Breast epithelium (tissue), 4 donors: ENCODE results near the gene RUBCNL. TPM values are rescaled to one million over a fixed set of nuclear protein-coding genes. Genes with fewer than 3 reads are reported as not detected.

ENCODE experiments used
- DNase-seq, 2 donors: peaks; one replicate each; pipeline ENCODE4 v3.0.0-alpha.2; 2019; ENCODE audit warnings: low spot score in 2 of 2
- H3K27ac ChIP-seq, 2 donors: fragments of 200-600 bp; sonication (generic) in 1 of 2; one replicate each; pipeline ENCODE4 v1.5.1; 2016 to 2019; ENCODE audit warnings: mild to moderate bottlenecking in 1 of 2
- H3K27me3 ChIP-seq, 2 donors: fragments of 200-600 bp; sonication (generic) in 1 of 2; one replicate each; pipeline versions ENCODE4 v1.5.1 to v1.6.0; 2017 to 2019; ENCODE audit warnings: control low read depth in 1 of 2, mild to moderate bottlenecking in 1 of 2
- H3K36me3 ChIP-seq: fragments of 200-600 bp; one replicate; pipeline ENCODE4 v1.5.1; 2019
- H3K4me1 ChIP-seq, 2 donors: fragments of 200-600 bp; sonication (generic); one replicate each; pipeline ENCODE4 v1.5.1; 2016 to 2019; ENCODE audit warnings: control low read depth in 1 of 2
- H3K4me3 ChIP-seq, 3 donors: fragments of 200-600 bp; sonication (generic); 1 replicate in 2 of 3; 2 replicates in 1 of 3; pipeline ENCODE4 v1.5.1; 2016 to 2019; ENCODE audit warnings: mild to moderate bottlenecking in 3 of 3, moderate library complexity in 2 of 3
- H3K9me3 ChIP-seq, 2 donors: fragments of 200-600 bp; sonication (generic) in 1 of 2; one replicate each; pipeline ENCODE4 v1.5.1; 2016 to 2019; ENCODE audit warnings: control low read depth in 1 of 2
- CTCF ChIP-seq, 3 donors: fragments of 450-650 bp; IDR thresholded peaks; one replicate each; pipeline ENCODE4 v1.5.1; 2016 to 2017; ENCODE audit warnings: antibody characterized with exemption in 3 of 3, mild to moderate bottlenecking in 3 of 3, moderate library complexity in 3 of 3
- POLR2A ChIP-seq: fragments of 450-650 bp; IDR thresholded peaks from one replicate; pipeline ENCODE4 v1.6.1; 2016; ENCODE audit warnings: antibody characterized with exemption, mild to moderate bottlenecking, moderate library complexity
- POLR2AphosphoS5 ChIP-seq, 3 donors: sonication (generic); formaldehyde crosslinking; IDR thresholded peaks; one replicate each; pipeline ENCODE4 v1.6.1; 2017; ENCODE audit warnings: antibody characterized with exemption in 3 of 3
- intact Hi-C: fragments of 100-400 bp; cut with DNase I; formaldehyde crosslinking; loops from one replicate; pipeline ENCODE4 v1.15.1; 2023; ENCODE audit warnings: low total_unique reads
- total RNA-seq, 3 donors: library from RNA; depleted of rRNA; stranded (reverse); fragments of >200 nt; gene quantifications; one replicate each; pipeline ENCODE4 v1.1.0, GENCODE V29; 2016

RUBCNL gene
- total RNA-seq, 3 donors from 2014 or later = 2.1 to 8.2 (median 3.3) TPM

GRCh38 chr13:46340631-46341111, 46.4 kb downstream of the RUBCNL start:
- intact Hi-C loops = no loop called here
- no peaks in the 10 kb centered on the region for H3K27me3 ChIP-seq
- no peak for TF ChIP-seq POLR2A
- TF ChIP-seq CTCF (IDR thresholded peaks at IDR 0.05) = no peak
- TF ChIP-seq POLR2AphosphoS5 (IDR thresholded peaks at IDR 0.05) = no peak
- H3K4me1 ChIP-seq = no peaks in the 10 kb centered on the region
- H3K9me3 ChIP-seq = no peaks in the 10 kb centered on the region
- H3K36me3 ChIP-seq = no peaks in the 10 kb centered on the region
- no peak for DNase-seq
- no peak overlapping the region for H3K27ac ChIP-seq
- H3K4me3 ChIP-seq = no peak overlapping the region

- no peak overlapping the region for H3K4me3 ChIP-seq
- intact Hi-C loops = no loop called here
- DNase-seq = no peak
- H3K4me1 ChIP-seq = no peaks in the 10 kb centered on the region
- H3K27ac ChIP-seq = no peak overlapping the region
- H3K9me3 ChIP-seq = no peaks in the 10 kb centered on the region
- H3K27me3 ChIP-seq = no peaks in the 10 kb centered on the region
- H3K36me3 ChIP-seq = no peaks in the 10 kb centered on the region
- TF ChIP-seq POLR2AphosphoS5 (IDR thresholded peaks at IDR 0.05) (no peak), CTCF (IDR thresholded peaks at IDR 0.05) (no peak), POLR2A (no peak)
These were observed 47.0 kb downstream of the RUBCNL start for GRCh38 chr13:46340011-46340410.

GRCh38 chr13:46339035-46339666, 47.9 kb downstream of the RUBCNL start:
- H3K9me3 ChIP-seq = no peaks in the 10 kb centered on the region
- no peak overlapping the region for H3K27ac ChIP-seq

GRCh38 chr13:46337700-46338099, 49.4 kb downstream of the RUBCNL start:
- intact Hi-C loops = no loop called here
- H3K27me3 ChIP-seq = no peaks in the 10 kb centered on the region
- H3K9me3 ChIP-seq = no peaks in the 10 kb centered on the region
- H3K4me1 ChIP-seq = no peaks in the 10 kb centered on the region
- no peak for TF ChIP-seq POLR2A
- TF ChIP-seq POLR2AphosphoS5 (IDR thresholded peaks at IDR 0.05) = no peak
- TF ChIP-seq CTCF (IDR thresholded peaks at IDR 0.05) = no peak
- no peak overlapping the region for H3K4me3 ChIP-seq
- H3K36me3 ChIP-seq = no peaks in the 10 kb centered on the region
- no peak overlapping the region for H3K27ac ChIP-seq
- no peak for DNase-seq

More at GRCh38 chr13:46339035-46339666, 47.9 kb downstream of the RUBCNL start:
- Histone ChIP-seq H3K4me3 (no peak overlapping the region), H3K36me3 (no peaks in the 10 kb centered on the region), H3K4me1 (no peaks in the 10 kb centered on the region), H3K27me3 (no peaks in the 10 kb centered on the region)
- no peak for DNase-seq
- no peak for TF ChIP-seq POLR2AphosphoS5 (IDR thresholded peaks at IDR 0.05)
- intact Hi-C loops = no loop called here

- no peak for TF ChIP-seq CTCF (IDR thresholded peaks at IDR 0.05)
- no peak for TF ChIP-seq POLR2A
- no peak for TF ChIP-seq POLR2AphosphoS5 (IDR thresholded peaks at IDR 0.05)
- Histone ChIP-seq H3K4me3 (no peak overlapping the region), H3K36me3 (no peaks in the 10 kb centered on the region), H3K27me3 (no peaks in the 10 kb centered on the region), H3K9me3 (no peaks in the 10 kb centered on the region), H3K4me1 (no peaks in the 10 kb centered on the region), H3K27ac (no peak overlapping the region)
- intact Hi-C loops = no loop called here
- DNase-seq = no peak
These were observed 52.8 kb downstream of the RUBCNL start for GRCh38 chr13:46334035-46334822.
